NB4 (cell line): Measurements from ENCODE around the gene SLC5A10.

ENCODE experiments used
- DNase-seq: peaks from one replicate; pipeline ENCODE4 v3.0.0; 2010; ENCODE audit warnings: low read depth
- H3K4me3 ChIP-seq: one replicate; pipeline ENCODE4 v1.5.1; 2011; ENCODE audit warnings: mild to moderate bottlenecking, low read depth, low read length, moderate library complexity
- MAX ChIP-seq: IDR thresholded peaks from 2 replicates; pipeline ENCODE4 v1.6.1; 2011; ENCODE audit warnings: low read depth, low read length
- MYC ChIP-seq: IDR thresholded peaks from 2 replicates; pipeline ENCODE4 v1.6.1; 2011; ENCODE audit warnings: low read depth, low read length
- POLR2A ChIP-seq: IDR thresholded peaks from 2 replicates; pipeline ENCODE4 v1.6.1; 2011; ENCODE audit warnings: mild to moderate bottlenecking; ENCODE audit not compliant: insufficient read length; ENCODE audit errors: extremely low read depth
- TF ChIP-seq, protein P1 (sequence below): IDR thresholded peaks from one replicate; pipeline ENCODE4 v1.5.1; 2012; ENCODE audit warnings: low read depth, low read length

SLC5A10 gene

DNA sequence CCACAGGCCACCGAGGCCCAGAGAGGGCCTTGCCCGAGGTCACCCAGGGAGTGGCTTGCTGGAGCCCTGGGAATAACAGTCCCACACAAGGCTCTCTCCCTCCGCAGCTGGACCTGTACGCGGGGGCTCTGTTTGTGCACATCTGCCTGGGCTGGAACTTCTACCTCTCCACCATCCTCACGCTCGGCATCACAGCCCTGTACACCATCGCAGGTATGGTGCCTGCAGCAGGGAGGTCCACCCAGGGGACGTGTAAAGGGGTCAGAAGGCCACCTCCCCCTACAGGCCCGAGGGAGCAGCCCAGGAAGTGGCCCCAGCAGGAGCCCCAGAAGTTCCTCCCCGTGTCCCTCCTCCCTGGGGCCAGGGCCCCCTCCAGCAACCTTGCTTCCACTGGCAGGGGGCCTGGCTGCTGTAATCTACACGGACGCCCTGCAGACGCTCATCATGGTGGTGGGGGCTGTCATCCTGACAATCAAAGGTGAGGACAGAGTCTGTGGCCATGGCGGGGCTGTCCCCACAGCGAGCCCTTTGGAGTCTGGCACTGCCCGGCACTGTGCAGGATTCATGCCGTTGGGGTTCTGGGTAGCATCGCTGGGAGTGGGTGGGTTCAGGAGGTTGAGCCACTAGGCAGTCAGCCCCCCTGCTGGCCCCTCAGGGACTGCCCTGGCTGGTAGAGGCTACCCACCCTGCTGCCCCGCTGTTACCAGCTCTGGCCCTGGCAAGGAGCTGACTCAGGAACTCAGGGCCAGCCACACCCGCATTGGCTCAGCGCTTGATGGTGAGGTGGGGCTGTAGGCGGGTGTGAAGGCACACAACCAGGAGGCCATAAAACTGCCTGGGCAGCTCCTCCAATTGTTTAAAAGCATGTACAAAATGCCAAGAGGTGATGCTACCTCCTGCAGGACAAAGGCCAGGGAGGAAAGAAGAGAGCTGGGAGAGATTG, 17.3 kb downstream of the SLC5A10 start:
- DNase-seq: peak; percentile 58
- TF ChIP-seq POLR2A (no peak), MAX (no peak), MYC (no peak)
- TF ChIP-seq, protein P1, sequence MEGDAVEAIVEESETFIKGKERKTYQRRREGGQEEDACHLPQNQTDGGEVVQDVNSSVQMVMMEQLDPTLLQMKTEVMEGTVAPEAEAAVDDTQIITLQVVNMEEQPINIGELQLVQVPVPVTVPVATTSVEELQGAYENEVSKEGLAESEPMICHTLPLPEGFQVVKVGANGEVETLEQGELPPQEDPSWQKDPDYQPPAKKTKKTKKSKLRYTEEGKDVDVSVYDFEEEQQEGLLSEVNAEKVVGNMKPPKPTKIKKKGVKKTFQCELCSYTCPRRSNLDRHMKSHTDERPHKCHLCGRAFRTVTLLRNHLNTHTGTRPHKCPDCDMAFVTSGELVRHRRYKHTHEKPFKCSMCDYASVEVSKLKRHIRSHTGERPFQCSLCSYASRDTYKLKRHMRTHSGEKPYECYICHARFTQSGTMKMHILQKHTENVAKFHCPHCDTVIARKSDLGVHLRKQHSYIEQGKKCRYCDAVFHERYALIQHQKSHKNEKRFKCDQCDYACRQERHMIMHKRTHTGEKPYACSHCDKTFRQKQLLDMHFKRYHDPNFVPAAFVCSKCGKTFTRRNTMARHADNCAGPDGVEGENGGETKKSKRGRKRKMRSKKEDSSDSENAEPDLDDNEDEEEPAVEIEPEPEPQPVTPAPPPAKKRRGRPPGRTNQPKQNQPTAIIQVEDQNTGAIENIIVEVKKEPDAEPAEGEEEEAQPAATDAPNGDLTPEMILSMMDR: no peak

GRCh38 chr17:18970582-18971480, 18.9 kb downstream of the SLC5A10 start:
- TF ChIP-seq, protein P1: no peak
- TF ChIP-seq POLR2A: no peak
- no peak for TF ChIP-seq MAX
- TF ChIP-seq MYC: no peak
- DNase-seq: no peak
- no peak overlapping the region for H3K4me3 ChIP-seq

More for the DNA sequence above, 17.3 kb downstream of the SLC5A10 start:
- no peak overlapping the region for H3K4me3 ChIP-seq

GRCh38 chr17:18971801-18972200, 19.8 kb downstream of the SLC5A10 start:
- H3K4me3 ChIP-seq: no peak overlapping the region
- DNase-seq: no peak
- TF ChIP-seq MAX (no peak), MYC (no peak), POLR2A (no peak)
- TF ChIP-seq, protein P1: no peak

GRCh38 chr17:18974407-18975149, 22.6 kb downstream of the SLC5A10 start:
- no peak for DNase-seq
- no peak overlapping the region for H3K4me3 ChIP-seq
- TF ChIP-seq MYC (no peak), MAX (no peak), POLR2A (no peak)
- TF ChIP-seq, protein P1: no peak

DNA sequence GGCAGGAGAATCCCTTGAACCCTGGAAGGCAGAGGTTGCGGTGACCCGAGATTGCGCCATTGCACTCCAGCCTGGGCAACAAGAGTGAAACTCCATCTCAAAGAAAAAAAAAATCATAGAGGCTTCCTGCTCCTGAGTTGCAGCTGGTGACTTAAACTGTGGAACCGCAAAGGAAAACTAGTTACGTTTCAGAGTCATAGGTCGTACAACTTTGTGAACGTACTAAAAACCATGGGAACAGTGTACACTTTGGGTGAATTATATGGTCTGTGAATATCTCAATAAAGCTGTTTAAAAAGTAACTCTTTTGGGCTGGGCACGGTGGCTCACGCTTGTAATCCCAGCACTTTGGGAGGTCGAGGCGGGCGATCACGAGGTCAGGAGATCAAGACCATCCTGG, 23.6 kb downstream of the SLC5A10 start:
- H3K4me3 ChIP-seq: no peak overlapping the region
- no peak for TF ChIP-seq MYC
- TF ChIP-seq POLR2A: no peak
- TF ChIP-seq MAX: no peak
- TF ChIP-seq, protein P1: no peak
- DNase-seq: no peak
